A549 (cell line): ENCODE results near the gene C3orf70. TPM values are rescaled to one million over a fixed set of nuclear protein-coding genes. Genes with fewer than 3 reads are reported as not detected.
A peak's percentile ranks its signal among the peaks of the same experiment; 100 is the strongest.

Experiments
- ATAC-seq, 2 experiments: fragments of 200-7000 bp in 1 of 2; fragments of >200 bp in 1 of 2; cut with Nextera tagmentation in 1 of 2; cut with Tn5 transposase in 1 of 2; 3 replicates each; pipeline versions ENCODE4 v1.8.0 to v1.9.1; 2018 to 2020; ENCODE audit warnings: mild to moderate bottlenecking in 1 of 2, moderate library complexity in 1 of 2
- CTCF ChIA-PET: fragments of 300-600 bp; sonication (Branson Sonifier 250); formaldehyde crosslinking; extraction: SDS; loops from one replicate; lab custom pipeline; 2021; ENCODE audit warnings: antibody characterized with exemption, inconsistent platforms; lab: Yijun Ruan, JAX
- POLR2A ChIA-PET: fragments of 350-600 bp; formaldehyde crosslinking; extraction: SDS; loops from one replicate; lab custom pipeline; 2021; ENCODE audit warnings: antibody characterized with exemption, inconsistent platforms; lab: Yijun Ruan, JAX
- DNase-seq, 2 experiments: peaks; one replicate each; pipeline versions ENCODE4 v3.0.0 to v3.0.0-alpha.2; 2011 to 2016; ENCODE audit warnings: low read depth in 1 of 2, low spot score in 1 of 2
- FAIRE-seq: peaks from 2 replicates; lab custom pipeline; 2011; peaks lifted over from hg19 to GRCh38; lab: Jason Lieb, UNC
- H3K27ac ChIP-seq, 2 experiments: fragments of >200 bp; sonication (Bioruptor Twin); formaldehyde crosslinking; 3 replicates each; pipeline ENCODE4 v1.5.1; 2016 to 2017
- H3K4me1 ChIP-seq: fragments of >200 bp; sonication (Bioruptor Twin); formaldehyde crosslinking; 3 replicates; pipeline ENCODE4 v1.6.1; 2016
- H3K4me2 ChIP-seq: fragments of >200 bp; sonication (Bioruptor Twin); formaldehyde crosslinking; 3 replicates; pipeline ENCODE4 v1.6.1; 2016
- H3K4me3 ChIP-seq: fragments of >200 bp; sonication (Bioruptor Twin); formaldehyde crosslinking; 3 replicates; pipeline ENCODE4 v1.5.1; 2016
- H3K9me3 ChIP-seq: fragments of >200 bp; sonication (Bioruptor Twin); formaldehyde crosslinking; 3 replicates; pipeline ENCODE4 v1.6.1; 2016
- CBX8 ChIP-seq: fragments of 200-600 bp; sonication (generic); IDR thresholded peaks from 2 replicates; pipeline ENCODE4 v1.6.1; 2016
- EHF ChIP-seq: fragments of 250-450 bp; sonication (Bioruptor Pico); IDR thresholded peaks from 2 replicates; pipeline ENCODE4 v1.5.0; 2020; ENCODE audit warnings: mild to moderate bottlenecking
- EP300 ChIP-seq, 2 experiments: fragments of >200 bp; sonication (Bioruptor Twin); formaldehyde crosslinking; IDR thresholded peaks; 2 replicates in 1 of 2; 3 replicates in 1 of 2; pipeline ENCODE4 v1.6.1; 2016 to 2017
- HES2 ChIP-seq: fragments of >200 bp; sonication (Bioruptor Twin); formaldehyde crosslinking; IDR thresholded peaks from 2 replicates; pipeline ENCODE4 v1.6.1; 2016
- HOXA7 ChIP-seq: fragments of 250-450 bp; sonication (Bioruptor Pico); IDR thresholded peaks from 2 replicates; pipeline ENCODE4 v1.5.0; 2020; ENCODE audit warnings: mild to moderate bottlenecking, moderate library complexity
- HOXB5 ChIP-seq: fragments of 250-450 bp; sonication (Bioruptor Pico); IDR thresholded peaks from 2 replicates; pipeline ENCODE4 v1.5.0; 2020; ENCODE audit warnings: mild to moderate bottlenecking, moderate library complexity
- KDM5A ChIP-seq: fragments of 200-600 bp; sonication (generic); IDR thresholded peaks from 2 replicates; pipeline ENCODE4 v1.6.1; 2016; ENCODE audit warnings: antibody characterized with exemption, mild to moderate bottlenecking
- PHF8 ChIP-seq: fragments of 200-600 bp; sonication (generic); IDR thresholded peaks from 2 replicates; pipeline ENCODE4 v1.6.1; 2016; ENCODE audit warnings: low read depth, mild to moderate bottlenecking, antibody characterized with exemption, moderate library complexity, borderline replicate concordance
- RAD21 ChIP-seq, 2 experiments: fragments of >200 bp in 1 of 2; sonication (Bioruptor Twin) in 1 of 2; formaldehyde crosslinking in 1 of 2; IDR thresholded peaks in 1 of 2; conservative IDR thresholded peaks in 1 of 2; 2 replicates in 1 of 2; 3 replicates in 1 of 2; pipeline ENCODE4 v1.6.1; 2012 to 2018; ENCODE audit warnings: inconsistent platforms in 1 of 2
- REST ChIP-seq: fragments of 200-600 bp; sonication (generic); IDR thresholded peaks from 2 replicates; pipeline ENCODE4 v1.6.1; 2016; ENCODE audit warnings: antibody characterized with exemption, mild to moderate bottlenecking, moderate library complexity
- RFX5 ChIP-seq: fragments of 450-650 bp; IDR thresholded peaks from 2 replicates; pipeline ENCODE4 v1.7.1; 2014; ENCODE audit warnings: antibody characterized with exemption, mild to moderate bottlenecking, moderate library complexity
- SMC3 ChIP-seq: fragments of >200 bp; sonication (Bioruptor Twin); formaldehyde crosslinking; IDR thresholded peaks from 3 replicates; pipeline ENCODE4 v1.6.1; 2018; ENCODE audit warnings: inconsistent platforms
- TFCP2L1 ChIP-seq: fragments of 250-450 bp; sonication (Bioruptor Pico); IDR thresholded peaks from 2 replicates; pipeline ENCODE4 v1.5.0; 2021; ENCODE audit warnings: mild to moderate bottlenecking
- ZNF302 ChIP-seq: fragments of 250-450 bp; sonication (Bioruptor Pico); IDR thresholded peaks from 2 replicates; pipeline ENCODE4 v1.9.0; 2021; ENCODE audit warnings: inconsistent platforms, mild to moderate bottlenecking, moderate library complexity
- WGBS: methylation state at CpG from one replicate; pipeline ENCODE4 v1.1.6; 2017; ENCODE audit errors: missing lambda C conversion rate; 5-methylcytosine and 5-hydroxymethylcytosine counted together
- polyA plus RNA-seq, 4 experiments: library from polyadenylated mRNA; depleted of rRNA in 3 of 4; stranded (reverse); fragments of >200 nt; fragmentation: RNase III in 1 of 4; extraction: RNeasy Plus Mini Kit Qiagen cat#74134 plus additional on column Dnase treatment in 1 of 4; gene quantifications; 2 replicates in 3 of 4; 3 replicates in 1 of 4; pipeline ENCODE4 v1.2.3, GENCODE V29; 2011 to 2017
- TF ChIP-seq, protein P1 (sequence below): fragments of >200 bp; sonication (Bioruptor Twin); formaldehyde crosslinking; IDR thresholded peaks from 3 replicates; pipeline ENCODE4 v1.5.1; 2016

Gene C3orf70
- polyA plus RNA-seq, 2 of the 4 experiments (the other 2 are of a cell fraction) = 0.01 TPM; not detected in 1

- CTCF ChIA-PET = interaction anchor here (1.0 to 1.6 kb wide), 2 partner anchors 9 to 11 kb away, joined by 3 to 4 read pairs; no protein-coding TSS in a partner anchor
- FAIRE-seq (no peak), ATAC-seq (no peak), DNase-seq (no peak)
- TF ChIP-seq ZNF302 (no peak), RFX5 (no peak)
- Histone ChIP-seq H3K9me3 (no peaks in the 10 kb centered on the region), H3K4me2 (no peak overlapping the region), H3K4me3 (no peak overlapping the region), H3K27ac (no peak overlapping the region), H3K4me1 (no peaks in the 10 kb centered on the region)
- WGBS = 48% methylated on average over 2 of the region's 2 CpGs
- POLR2A ChIA-PET = no interaction called here
Observed at GRCh38 chr3:185187391-185187790, 34.5 kb upstream of the C3orf70 start.

DNA sequence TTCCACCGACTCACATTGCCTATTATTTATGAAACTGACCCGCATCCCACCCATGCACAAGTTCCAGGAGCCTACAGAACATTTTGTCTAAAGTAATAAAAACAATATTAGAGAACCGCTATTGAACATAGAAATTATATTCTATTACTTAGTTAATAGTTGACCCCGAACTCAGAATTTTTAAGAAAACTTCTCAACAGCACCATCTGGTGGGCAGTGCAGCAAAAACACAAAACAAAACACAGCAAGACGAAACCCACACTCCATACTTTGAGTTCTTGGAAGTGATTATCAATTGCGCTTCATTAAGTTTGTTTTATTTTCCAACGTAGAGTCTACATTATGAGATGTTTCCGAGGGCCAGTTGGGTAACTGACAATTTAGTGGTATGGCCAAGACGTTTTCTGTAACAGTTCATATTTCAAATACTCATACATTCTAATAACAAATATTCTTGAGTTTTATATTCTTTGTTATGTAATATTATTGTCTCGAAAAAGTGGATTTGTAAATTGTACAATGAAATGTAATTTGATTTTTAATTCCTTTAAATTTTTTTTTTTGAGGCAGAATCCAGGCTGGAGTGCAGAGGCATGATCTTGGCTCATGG, 24.0 kb upstream of the C3orf70 start:
- H3K4me3 ChIP-seq = no peak overlapping the region
- H3K9me3 ChIP-seq = no peaks in the 10 kb centered on the region
- no peaks in the 10 kb centered on the region for H3K4me1 ChIP-seq
- CTCF ChIA-PET = interaction anchor here (0.6 to 1.8 kb wide), 11 partner anchors 8 to 301 kb away, joined by 3 to 6 read pairs (median 3); no protein-coding TSS in a partner anchor
- WGBS = 16% methylated on average over 10 of the region's 10 CpGs
- H3K4me2 ChIP-seq = peak overlapping the region; percentile 33; the same call in 2 of the 3 replicates
- POLR2A ChIA-PET = no interaction called here
- FAIRE-seq (no peak), DNase-seq (peak; percentile 18), ATAC-seq (no peak)
- TF ChIP-seq EP300 (IDR thresholded peaks at IDR 0.05) (no peak), PHF8 (no peak), EHF (CRISPR knock-in tag) (no peak), SMC3 (peak; percentile 59), RAD21 (conservative IDR thresholded peaks at IDR 0.05 in 1 of 2, IDR thresholded peaks at IDR 0.05 in 1 of 2) (peak; percentile 52 to 54)
- TF ChIP-seq, protein P1, sequence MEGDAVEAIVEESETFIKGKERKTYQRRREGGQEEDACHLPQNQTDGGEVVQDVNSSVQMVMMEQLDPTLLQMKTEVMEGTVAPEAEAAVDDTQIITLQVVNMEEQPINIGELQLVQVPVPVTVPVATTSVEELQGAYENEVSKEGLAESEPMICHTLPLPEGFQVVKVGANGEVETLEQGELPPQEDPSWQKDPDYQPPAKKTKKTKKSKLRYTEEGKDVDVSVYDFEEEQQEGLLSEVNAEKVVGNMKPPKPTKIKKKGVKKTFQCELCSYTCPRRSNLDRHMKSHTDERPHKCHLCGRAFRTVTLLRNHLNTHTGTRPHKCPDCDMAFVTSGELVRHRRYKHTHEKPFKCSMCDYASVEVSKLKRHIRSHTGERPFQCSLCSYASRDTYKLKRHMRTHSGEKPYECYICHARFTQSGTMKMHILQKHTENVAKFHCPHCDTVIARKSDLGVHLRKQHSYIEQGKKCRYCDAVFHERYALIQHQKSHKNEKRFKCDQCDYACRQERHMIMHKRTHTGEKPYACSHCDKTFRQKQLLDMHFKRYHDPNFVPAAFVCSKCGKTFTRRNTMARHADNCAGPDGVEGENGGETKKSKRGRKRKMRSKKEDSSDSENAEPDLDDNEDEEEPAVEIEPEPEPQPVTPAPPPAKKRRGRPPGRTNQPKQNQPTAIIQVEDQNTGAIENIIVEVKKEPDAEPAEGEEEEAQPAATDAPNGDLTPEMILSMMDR = peak; percentile 61
- no peak overlapping the region for H3K27ac ChIP-seq

DNA sequence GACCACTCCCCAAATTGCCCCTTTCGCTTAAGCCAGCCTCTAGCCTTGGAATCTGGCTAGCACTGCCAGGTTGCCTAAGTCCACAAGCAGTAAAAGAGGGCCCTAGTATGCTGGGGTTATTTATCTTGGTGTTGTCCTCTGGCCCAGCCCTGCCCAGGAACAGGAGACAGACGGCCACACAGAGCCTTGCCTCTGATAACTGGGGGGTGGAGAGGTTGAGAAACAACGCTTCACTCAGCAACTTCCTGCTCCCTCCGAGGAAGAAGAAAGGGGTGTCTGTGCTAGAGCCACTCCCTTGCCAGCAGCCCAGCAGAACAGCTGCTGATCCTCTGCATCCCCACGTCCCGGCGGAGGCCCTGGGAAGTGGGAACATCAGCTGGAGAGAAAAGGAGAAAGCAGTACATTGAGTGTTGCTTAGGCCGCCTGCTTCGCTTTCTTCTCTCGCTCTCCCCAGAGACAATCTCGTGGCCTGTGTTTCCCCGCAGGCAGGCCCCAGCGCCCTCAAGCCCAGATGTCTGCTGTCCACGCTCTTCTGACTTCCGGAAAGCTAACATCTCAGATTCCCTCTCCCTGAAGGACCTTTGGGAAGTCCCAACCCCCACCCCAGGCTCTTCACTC, 22.6 kb upstream of the C3orf70 start:
- ATAC-seq = peak in 1 of 2 experiments; percentile 30; a peak in 1 of 6 replicates
- H3K4me3 ChIP-seq = no peak overlapping the region
- ChIA-PET CTCF (interaction anchor here (1.0 to 1.8 kb wide), 6 partner anchors 9 to 301 kb away, joined by 3 to 5 read pairs (median 3); no protein-coding TSS in a partner anchor), POLR2A (no interaction called here)
- no peak for FAIRE-seq
- no peaks in the 10 kb centered on the region for H3K4me1 ChIP-seq
- no peak overlapping the region for H3K4me2 ChIP-seq
- 79% methylated on average over 14 of the region's 15 CpGs for WGBS
- DNase-seq = no peak
- no peak for TF ChIP-seq HES2
- TF ChIP-seq EP300 (IDR thresholded peaks at IDR 0.05) = no peak
- no peak for TF ChIP-seq TFCP2L1
- TF ChIP-seq HOXB5 (CRISPR knock-in tag) = no peak
- no peak for TF ChIP-seq RFX5
- TF ChIP-seq EHF (CRISPR knock-in tag) = no peak
- TF ChIP-seq KDM5A = no peak
- no peak for TF ChIP-seq SMC3
- TF ChIP-seq REST = no peak
- no peak for TF ChIP-seq HOXA7
- no peak for TF ChIP-seq CBX8
- H3K27ac ChIP-seq = no peak overlapping the region
- no peaks in the 10 kb centered on the region for H3K9me3 ChIP-seq
